Neuronal stem cell (in vitro differentiated cells): Measurements from ENCODE around the gene SLC17A4.

Experiments
- DNase-seq: peaks from one replicate; pipeline ENCODE4 v3.0.0-alpha.2; 2013; ENCODE audit warnings: low spot score
- H2AFZ ChIP-seq: one replicate; pipeline ENCODE4 v1.6.1; 2013; ENCODE audit warnings: mild to moderate bottlenecking, low read length, inconsistent platforms
- H2AK5ac ChIP-seq: 2 replicates; pipeline ENCODE4 v1.6.1; 2013; ENCODE audit warnings: low read depth, mild to moderate bottlenecking, inconsistent platforms, low read length, moderate library complexity, mixed read lengths
- H2BK120ac ChIP-seq: 2 replicates; pipeline ENCODE4 v1.6.1; 2013; ENCODE audit warnings: low read depth, mild to moderate bottlenecking, inconsistent platforms, low read length, moderate library complexity, mixed read lengths
- H2BK12ac ChIP-seq: one replicate; pipeline ENCODE4 v1.6.1; 2013; ENCODE audit warnings: low read length, inconsistent platforms
- H2BK15ac ChIP-seq: 2 replicates; pipeline ENCODE4 v1.6.1; 2013; ENCODE audit warnings: mild to moderate bottlenecking, low read length, inconsistent platforms, mixed read lengths
- H2BK5ac ChIP-seq: one replicate; pipeline ENCODE4 v1.6.1; 2013; ENCODE audit warnings: inconsistent platforms, mild to moderate bottlenecking, low read length, moderate library complexity
- H3K14ac ChIP-seq: one replicate; pipeline ENCODE4 v1.6.1; 2013; ENCODE audit warnings: low read length, inconsistent platforms
- H3K18ac ChIP-seq: 2 replicates; pipeline ENCODE4 v1.6.1; 2013; ENCODE audit warnings: low read length, inconsistent platforms
- H3K23ac ChIP-seq: 2 replicates; pipeline ENCODE4 v1.6.1; 2013; ENCODE audit warnings: low read depth, mild to moderate bottlenecking, mixed read lengths, low read length, inconsistent platforms; ENCODE audit not compliant: poor library complexity
- H3K27ac ChIP-seq: replicated peaks from 3 replicates; pipeline ENCODE4 v1.5.1; 2013; ENCODE audit warnings: low read length, inconsistent platforms
- H3K27me3 ChIP-seq, 3 experiments: 2 replicates each; pipeline ENCODE4 v1.6.1; 2013; ENCODE audit warnings: low read length in 3 of 3, mild to moderate bottlenecking in 2 of 3, inconsistent platforms in 1 of 3, low read depth in 1 of 3, mixed read lengths in 1 of 3, moderate library complexity in 1 of 3; ENCODE audit not compliant: control insufficient read depth in 3 of 3, insufficient read depth in 3 of 3
- H3K36me3 ChIP-seq, 2 donors: replicated peaks in 1 of 2; 2 replicates each; pipeline ENCODE4 v1.6.1; 2013; ENCODE audit warnings: low read length in 2 of 2; ENCODE audit not compliant: control insufficient read depth in 2 of 2, insufficient read depth in 2 of 2
- H3K4ac ChIP-seq: 2 replicates; pipeline ENCODE4 v1.6.1; 2013; ENCODE audit warnings: inconsistent platforms, mild to moderate bottlenecking, low read length, moderate library complexity
- H3K4me1 ChIP-seq, 2 donors: 1 replicate in 1 of 2; 2 replicates in 1 of 2; pipeline ENCODE4 v1.6.1; 2013; ENCODE audit warnings: low read length in 2 of 2, low read depth in 1 of 2; ENCODE audit not compliant: control insufficient read depth in 2 of 2, insufficient read depth in 1 of 2
- H3K4me2 ChIP-seq: one replicate; pipeline ENCODE4 v1.6.1; 2013; ENCODE audit warnings: mild to moderate bottlenecking, low read length, inconsistent platforms; ENCODE audit not compliant: insufficient read depth, poor library complexity, severe bottlenecking
- H3K4me3 ChIP-seq, 2 donors: 2 replicates each; pipeline ENCODE4 v1.5.1; 2013; ENCODE audit warnings: low read length in 2 of 2, mild to moderate bottlenecking in 2 of 2, inconsistent platforms in 1 of 2, moderate library complexity in 1 of 2
- H3K79me1 ChIP-seq: one replicate; pipeline ENCODE4 v1.6.1; 2013; ENCODE audit warnings: low read depth, mild to moderate bottlenecking, inconsistent platforms, low read length, moderate library complexity
- H3K9ac ChIP-seq: one replicate; pipeline ENCODE4 v1.6.1; 2013; ENCODE audit warnings: mild to moderate bottlenecking, low read depth, low read length, inconsistent platforms; ENCODE audit not compliant: poor library complexity
- H3K9me3 ChIP-seq, 2 donors: replicated peaks in 1 of 2; 2 replicates each; pipeline versions ENCODE3 to v1.6.1; 2013; ENCODE audit warnings: low read length in 2 of 2, mild to moderate bottlenecking in 2 of 2, inconsistent platforms in 1 of 2, low read depth in 1 of 2, mixed read lengths in 1 of 2, moderate library complexity in 1 of 2; ENCODE audit not compliant: control insufficient read depth in 2 of 2, insufficient read depth in 1 of 2
- H4K8ac ChIP-seq: one replicate; pipeline ENCODE4 v1.6.1; 2013; ENCODE audit warnings: low read depth, mild to moderate bottlenecking, inconsistent platforms, low read length, moderate library complexity
- H4K91ac ChIP-seq: one replicate; pipeline ENCODE4 v1.6.1; 2013; ENCODE audit warnings: low read length, low read depth, mild to moderate bottlenecking, inconsistent platforms; ENCODE audit not compliant: poor library complexity
- WGBS, 2 donors: extraction: QIAGEN DNeasy Blood & Tissue Kit; methylation state at CpG; one replicate each; pipeline ENCODE4 v1.1.7; 2013; ENCODE audit warnings: missing lambda C conversion rate in 2 of 2, mixed read lengths in 1 of 2; ENCODE audit not compliant: insufficient read length in 2 of 2, insufficient replicate concordance in 1 of 2; ENCODE audit errors: extremely low coverage in 2 of 2; 5-methylcytosine and 5-hydroxymethylcytosine counted together

Gene SLC17A4

DNA sequence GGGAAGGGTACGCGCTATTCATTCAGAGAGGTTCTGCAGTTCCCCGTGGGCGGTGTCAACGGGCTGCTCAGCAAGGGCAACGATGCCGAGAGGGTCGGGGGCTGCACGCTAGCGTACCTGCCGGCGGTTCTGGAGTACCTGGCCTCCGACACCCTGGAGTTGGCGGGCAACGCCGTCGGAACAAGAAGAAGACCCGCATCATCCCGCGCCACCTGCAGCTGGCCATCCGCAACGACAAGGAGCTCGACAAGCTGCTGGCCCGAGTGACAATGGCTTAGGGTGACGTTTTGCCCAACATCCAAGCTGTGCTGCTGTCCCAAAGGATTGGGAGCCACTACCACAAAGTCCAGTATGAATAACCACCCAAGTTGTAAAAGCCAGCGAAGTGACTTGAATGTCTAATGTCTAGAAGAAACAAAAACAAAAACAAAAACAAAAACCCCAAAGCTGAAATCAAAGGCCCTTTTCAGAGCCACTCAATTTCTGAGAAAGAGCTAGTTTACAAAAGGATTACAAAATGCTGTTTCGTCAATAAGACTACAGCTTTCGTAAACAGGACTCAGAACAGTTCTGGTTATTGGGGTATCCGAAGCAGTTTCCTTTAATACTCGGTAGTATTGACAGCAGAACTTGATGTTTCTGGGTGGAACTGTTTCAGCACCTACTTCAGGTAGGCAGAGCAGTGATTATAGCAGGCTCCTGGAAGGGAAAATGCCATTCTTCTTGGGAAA lies 21.9 kb upstream of the SLC17A4 start:
- no peak for DNase-seq

GRCh38 chr6:25735261-25735660 lies 19.3 kb upstream of the SLC17A4 start:
- Histone ChIP-seq H3K4me3 (no peak overlapping the region), H3K14ac (no peak overlapping the region), H4K8ac (no peak overlapping the region), H2AFZ (no peak overlapping the region), H2BK5ac (no peak overlapping the region), H3K4ac (no peak overlapping the region), H3K79me1 (no peaks in the 10 kb centered on the region), H3K23ac (no peak overlapping the region), H4K91ac (no peak overlapping the region), H3K36me3 (no peaks in the 10 kb centered on the region), H2BK12ac (no peak overlapping the region), H2BK15ac (no peak overlapping the region), H3K9ac (no peak overlapping the region), H3K4me1 (no peaks in the 10 kb centered on the region), H3K27ac (no peak overlapping the region), H2AK5ac (no peak overlapping the region), H3K4me2 (no peak overlapping the region), H3K18ac (no peak overlapping the region), H2BK120ac (no peak overlapping the region), H3K27me3 (no peaks in the 10 kb centered on the region), H3K9me3 (peaks cover 0 to 2% of the 10 kb centered on the region in 2 donors)
- DNase-seq: no peak

More for the DNA sequence above, 21.9 kb upstream of the SLC17A4 start:
- H4K8ac ChIP-seq: no peak overlapping the region
- H2BK5ac ChIP-seq: no peak overlapping the region
- no peak overlapping the region for H3K27ac ChIP-seq
- no peak overlapping the region for H2BK120ac ChIP-seq
- no peak overlapping the region for H3K18ac ChIP-seq
- H3K4me1 ChIP-seq: no peaks in the 10 kb centered on the region
- H3K14ac ChIP-seq: no peak overlapping the region
- no peak overlapping the region for H2AFZ ChIP-seq
- H4K91ac ChIP-seq: no peak overlapping the region
- H3K79me1 ChIP-seq: no peaks in the 10 kb centered on the region
- no peak overlapping the region for H2BK15ac ChIP-seq
- no peak overlapping the region for H2BK12ac ChIP-seq
- no peaks in the 10 kb centered on the region for H3K27me3 ChIP-seq
- H3K9ac ChIP-seq: no peak overlapping the region
- H3K9me3 ChIP-seq: peaks cover 0 to 2% of the 10 kb centered on the region in 2 donors
- no peak overlapping the region for H3K4me2 ChIP-seq
- no peak overlapping the region for H3K23ac ChIP-seq
- no peak overlapping the region for H2AK5ac ChIP-seq
- H3K4ac ChIP-seq: no peak overlapping the region
- H3K4me3 ChIP-seq: no peak overlapping the region
- no peaks in the 10 kb centered on the region for H3K36me3 ChIP-seq
- no CpG with 5 or more reads among the region's 30 CpGs for WGBS, 2 donors

DNA sequence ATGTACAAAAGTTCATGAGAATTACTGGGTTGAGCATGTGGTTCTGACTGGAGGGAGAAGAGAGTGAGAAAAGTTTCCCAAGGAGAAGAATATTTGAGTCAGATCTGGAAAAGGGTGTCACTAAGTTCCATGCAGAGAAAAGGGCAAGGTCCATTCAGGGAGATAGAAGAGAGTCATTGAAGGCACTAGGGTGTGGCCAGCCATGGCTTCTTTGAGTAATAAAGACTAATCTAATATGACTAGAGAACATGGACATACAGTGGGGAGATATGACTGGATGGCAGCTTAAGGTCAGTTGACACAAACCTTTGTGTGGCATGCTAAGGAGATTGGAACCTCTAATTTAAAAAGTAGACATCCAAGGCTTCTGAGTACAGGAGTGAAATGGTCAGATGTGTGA lies 10.7 kb upstream of the SLC17A4 start:
- H4K8ac ChIP-seq: no peak overlapping the region
- no peak overlapping the region for H3K4me3 ChIP-seq
- no peak overlapping the region for H4K91ac ChIP-seq
- no peak overlapping the region for H2BK120ac ChIP-seq
- no peaks in the 10 kb centered on the region for H3K36me3 ChIP-seq
- no peaks in the 10 kb centered on the region for H3K9me3 ChIP-seq
- no peak overlapping the region for H3K27ac ChIP-seq
- no peaks in the 10 kb centered on the region for H3K79me1 ChIP-seq
- no peak overlapping the region for H3K23ac ChIP-seq
- H2BK5ac ChIP-seq: no peak overlapping the region
- no peaks in the 10 kb centered on the region for H3K27me3 ChIP-seq
- no peak overlapping the region for H3K4me2 ChIP-seq
- no peak for DNase-seq
- H3K9ac ChIP-seq: no peak overlapping the region
- H3K18ac ChIP-seq: no peak overlapping the region
- no peak overlapping the region for H2BK15ac ChIP-seq
- H3K4ac ChIP-seq: no peak overlapping the region
- H2AK5ac ChIP-seq: no peak overlapping the region
- no peak overlapping the region for H3K14ac ChIP-seq
- no peaks in the 10 kb centered on the region for H3K4me1 ChIP-seq
- H2AFZ ChIP-seq: no peak overlapping the region
- no peak overlapping the region for H2BK12ac ChIP-seq

DNA sequence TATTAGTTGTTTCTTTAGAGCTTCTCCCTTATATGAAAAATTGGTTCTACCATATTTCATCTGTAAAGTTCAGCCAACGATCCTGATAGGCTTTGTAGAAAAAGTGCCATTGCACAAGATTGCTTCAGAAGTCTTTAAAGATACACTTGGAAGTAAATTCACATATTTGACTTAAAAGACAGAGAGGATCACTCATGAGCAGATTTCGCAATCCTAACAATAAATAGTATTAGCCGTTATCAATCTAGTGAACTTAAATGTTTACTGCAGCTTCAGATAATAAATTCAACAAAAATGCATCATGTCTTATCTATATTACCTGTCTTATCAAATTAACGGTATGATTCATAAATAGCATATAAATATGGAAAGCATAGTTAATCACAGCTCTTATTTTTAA lies 8.7 kb upstream of the SLC17A4 start:
- H3K36me3 ChIP-seq: no peaks in the 10 kb centered on the region
- H3K4me3 ChIP-seq: no peak overlapping the region
- no peak overlapping the region for H3K23ac ChIP-seq
- no peak for DNase-seq
- no peak overlapping the region for H4K91ac ChIP-seq
- no peak overlapping the region for H2BK5ac ChIP-seq
- no peak overlapping the region for H2AK5ac ChIP-seq
- H3K14ac ChIP-seq: no peak overlapping the region
- H3K9ac ChIP-seq: no peak overlapping the region
- WGBS, 2 donors: no CpG with 5 or more reads among the region's 4 CpGs
- no peak overlapping the region for H3K18ac ChIP-seq
- no peaks in the 10 kb centered on the region for H3K79me1 ChIP-seq
- H2AFZ ChIP-seq: no peak overlapping the region
- H3K4ac ChIP-seq: no peak overlapping the region
- no peak overlapping the region for H3K4me2 ChIP-seq
- H2BK15ac ChIP-seq: no peak overlapping the region
- no peaks in the 10 kb centered on the region for H3K9me3 ChIP-seq
- H4K8ac ChIP-seq: no peak overlapping the region
- H2BK120ac ChIP-seq: no peak overlapping the region
- no peaks in the 10 kb centered on the region for H3K4me1 ChIP-seq
- no peak overlapping the region for H2BK12ac ChIP-seq
- no peak overlapping the region for H3K27ac ChIP-seq
- H3K27me3 ChIP-seq: no peaks in the 10 kb centered on the region
